Esophagus squamous epithelium (tissue), 4 donors: ENCODE data around the gene CD1C.

Experiments
- CTCF ChIP-seq, 6 experiments: fragments of 450-650 bp in 4 of 6; fragments of 200-600 bp in 2 of 6; sonication (generic) in 2 of 6; IDR thresholded peaks; one replicate each; pipeline ENCODE4 v1.5.1; 2016 to 2019; ENCODE audit warnings: antibody characterized with exemption in 6 of 6, mild to moderate bottlenecking in 4 of 6, moderate library complexity in 4 of 6
- POLR2A ChIP-seq, 4 donors: fragments of 450-650 bp; IDR thresholded peaks; one replicate each; pipeline ENCODE4 v1.6.1; 2017; ENCODE audit warnings: antibody characterized with exemption in 4 of 4, mild to moderate bottlenecking in 4 of 4, moderate library complexity in 3 of 4

GRCh38 chr1:158290321-158290844 is 660 bp downstream of the CD1C start:
- TF ChIP-seq CTCF (IDR thresholded peaks at IDR 0.05) (no peak), POLR2A (IDR thresholded peaks at IDR 0.05) (no peak)
